ENCODE data around the gene MAGI2.

The MAGI2 gene

GRCh38 chr7:78095549-78095948 lies 1357.9 kb downstream of the MAGI2 start:
- DNase-seq (ENCODE audit: low read depth, low spot score): no peak

DNA sequence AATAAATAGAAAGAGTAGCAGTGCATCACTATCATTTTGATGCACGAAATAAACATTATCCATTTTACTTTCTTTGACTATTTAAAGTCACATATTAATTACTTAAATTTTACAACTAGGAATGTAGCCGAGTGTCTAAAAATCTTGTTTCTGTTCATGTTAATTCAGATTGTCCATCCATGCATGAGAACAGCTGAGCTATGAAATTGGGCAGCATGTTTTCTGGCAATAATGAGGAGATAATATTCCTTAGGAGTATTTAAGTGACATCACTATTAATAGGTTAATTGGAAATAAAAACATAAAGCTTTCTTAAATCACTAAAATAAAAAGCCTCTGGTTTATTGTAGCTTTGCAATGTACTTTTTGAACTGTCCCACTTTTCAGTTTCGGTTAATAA lies 1361.1 kb downstream of the MAGI2 start:
- no peak for DNase-seq (ENCODE audit: low read depth, low spot score)

DNA sequence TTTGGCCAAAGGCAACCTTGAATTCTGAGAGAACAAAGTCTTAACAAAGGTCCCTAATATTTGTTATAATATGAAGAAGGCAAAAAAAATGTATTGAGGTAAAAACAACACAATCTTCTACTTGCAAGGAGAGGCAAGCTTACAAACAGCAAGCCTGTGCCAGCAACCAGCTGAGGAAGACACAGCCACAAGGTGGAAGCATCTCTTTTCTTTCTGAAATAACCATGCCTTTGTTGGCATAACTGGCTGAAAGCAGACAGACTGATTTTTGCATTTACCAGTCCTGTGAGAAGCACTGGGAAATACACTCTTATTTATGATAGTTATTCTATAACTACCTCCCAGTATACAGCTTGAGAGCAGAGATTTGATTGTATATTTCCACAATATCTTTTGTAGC lies 1362.9 kb downstream of the MAGI2 start:
- no peak for DNase-seq (ENCODE audit: low read depth, low spot score)

- DNase-seq (ENCODE audit: low read depth, low spot score): no peak
Measured at GRCh38 chr7:78083476-78084120, 1369.9 kb downstream of the MAGI2 start.

GRCh38 chr7:78082556-78082955 lies 1370.9 kb downstream of the MAGI2 start:
- no peak for DNase-seq (ENCODE audit: low read depth, low spot score)

DNA sequence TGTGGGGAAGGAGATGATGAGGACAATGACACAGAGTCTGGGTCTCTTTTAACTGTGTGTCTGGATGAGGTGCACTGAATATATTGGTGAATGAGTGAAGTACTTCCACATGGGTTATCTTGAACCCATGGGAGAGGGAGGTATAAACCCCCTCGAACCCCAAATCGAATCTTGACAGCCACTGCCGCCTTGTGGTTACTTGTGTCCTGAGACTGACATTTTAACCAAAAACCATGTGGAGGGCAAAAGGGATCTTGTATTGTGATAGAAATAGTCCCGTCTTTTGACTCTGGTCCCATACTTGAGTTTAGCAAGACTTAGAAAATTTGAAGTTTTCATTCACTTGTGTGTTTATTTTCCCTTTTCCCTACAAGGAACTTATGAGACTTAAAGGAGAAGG lies 1371.6 kb downstream of the MAGI2 start:
- DNase-seq (ENCODE audit: low read depth, low spot score): no peak

GRCh38 chr7:78081344-78081743 lies 1372.1 kb downstream of the MAGI2 start:
- no peak for DNase-seq (ENCODE audit: low read depth, low spot score)

DNA sequence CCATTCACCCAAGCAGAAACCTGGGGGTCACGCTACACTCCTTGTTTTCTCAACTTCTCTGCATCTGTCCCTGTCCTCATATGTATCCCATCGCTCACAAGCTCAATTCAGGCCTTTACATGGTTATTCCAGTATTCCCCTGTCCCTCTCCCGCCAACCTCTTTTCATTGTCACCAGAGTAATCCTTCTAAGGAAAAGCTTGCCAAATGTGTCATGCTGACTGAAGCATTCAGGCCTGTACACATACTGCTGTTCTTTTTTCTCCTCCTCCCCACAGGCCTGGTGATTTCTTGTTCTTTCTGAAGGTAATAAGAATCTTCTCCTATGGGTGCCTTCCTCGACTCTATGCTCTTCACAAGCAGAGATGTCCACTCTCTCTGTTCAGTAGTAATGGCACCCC lies 1372.7 kb downstream of the MAGI2 start:
- no peak for DNase-seq (ENCODE audit: low read depth, low spot score)

GRCh38 chr7:78080241-78080640 lies 1373.2 kb downstream of the MAGI2 start:
- no peak for DNase-seq (ENCODE audit: low read depth, low spot score)

GRCh38 chr7:78074713-78075112 lies 1378.8 kb downstream of the MAGI2 start:
- DNase-seq (ENCODE audit: low read depth, low spot score): no peak

- no peak for DNase-seq (ENCODE audit: low read depth, low spot score)
Measured at GRCh38 chr7:78073609-78074382, 1379.7 kb downstream of the MAGI2 start.

- no peak for DNase-seq (ENCODE audit: low read depth, low spot score)
Measured at GRCh38 chr7:78072201-78072590, 1381.3 kb downstream of the MAGI2 start.

GRCh38 chr7:78071491-78072200 lies 1381.8 kb downstream of the MAGI2 start:
- DNase-seq (ENCODE audit: low read depth, low spot score): no peak

GRCh38 chr7:78066599-78066998 lies 1386.9 kb downstream of the MAGI2 start:
- no peak for DNase-seq (ENCODE audit: low read depth, low spot score)

GRCh38 chr7:78063758-78064157 lies 1389.7 kb downstream of the MAGI2 start:
- DNase-seq (ENCODE audit: low read depth, low spot score): no peak

DNA sequence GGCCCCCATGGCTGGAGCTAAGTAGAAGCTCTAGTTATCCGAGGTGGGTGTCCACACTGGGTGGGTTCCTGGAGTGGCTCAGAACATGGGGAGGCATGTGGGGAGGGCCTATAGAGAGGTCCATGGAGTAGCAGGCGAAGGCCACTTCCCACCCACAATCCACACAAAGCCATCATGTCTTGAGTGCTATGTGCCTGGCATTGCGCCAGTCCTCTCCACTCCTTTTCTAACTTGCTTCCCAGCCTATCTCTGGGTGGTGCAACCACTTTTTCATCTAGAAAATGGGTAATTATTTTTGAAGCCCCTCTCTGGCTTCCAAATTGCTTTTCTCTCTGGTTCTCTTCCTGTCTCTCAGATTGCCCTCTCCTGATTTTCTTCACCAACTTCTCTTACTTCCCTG lies 1391.3 kb downstream of the MAGI2 start:
- DNase-seq (ENCODE audit: low read depth, low spot score): no peak

DNA sequence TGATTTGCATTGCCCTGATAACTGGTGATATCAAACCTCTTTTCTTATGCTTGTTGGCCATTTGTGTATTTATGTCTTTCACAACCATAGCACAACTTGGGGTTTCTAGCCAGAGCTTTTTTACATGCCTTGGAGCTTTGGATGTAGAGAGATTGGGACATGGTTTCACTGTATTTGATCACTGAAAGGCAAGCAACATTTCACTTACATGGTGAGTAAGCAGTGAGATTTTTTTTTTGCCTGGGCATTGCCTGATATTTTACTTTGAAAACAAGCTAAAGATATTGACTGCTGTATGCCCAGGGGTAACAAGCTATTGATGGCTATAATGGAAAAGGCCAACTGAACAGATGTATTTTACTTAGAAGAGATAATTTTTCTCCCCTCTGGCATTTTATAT lies 1395.9 kb downstream of the MAGI2 start:
- DNase-seq (ENCODE audit: low read depth, low spot score): no peak

DNA sequence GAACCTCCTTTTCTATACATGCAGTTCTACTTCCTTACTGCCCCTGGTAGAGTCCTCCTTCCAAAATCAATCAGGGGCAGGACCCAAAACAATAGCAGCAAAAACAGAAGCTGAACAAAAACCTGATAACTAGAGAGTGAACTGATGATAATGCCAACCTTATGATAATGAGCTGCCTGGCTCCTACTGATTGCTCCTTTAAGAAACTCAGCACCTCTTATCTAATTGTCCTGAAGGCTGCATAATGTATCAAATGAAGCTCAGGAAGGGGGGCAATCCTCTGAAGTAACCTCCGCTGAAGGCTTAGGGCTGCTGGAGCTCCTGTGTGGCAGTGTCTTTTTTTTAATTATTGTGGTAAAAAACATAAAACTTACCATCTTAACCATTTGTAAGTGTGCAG lies 1397.9 kb downstream of the MAGI2 start:
- DNase-seq (ENCODE audit: low read depth, low spot score): no peak

DNA sequence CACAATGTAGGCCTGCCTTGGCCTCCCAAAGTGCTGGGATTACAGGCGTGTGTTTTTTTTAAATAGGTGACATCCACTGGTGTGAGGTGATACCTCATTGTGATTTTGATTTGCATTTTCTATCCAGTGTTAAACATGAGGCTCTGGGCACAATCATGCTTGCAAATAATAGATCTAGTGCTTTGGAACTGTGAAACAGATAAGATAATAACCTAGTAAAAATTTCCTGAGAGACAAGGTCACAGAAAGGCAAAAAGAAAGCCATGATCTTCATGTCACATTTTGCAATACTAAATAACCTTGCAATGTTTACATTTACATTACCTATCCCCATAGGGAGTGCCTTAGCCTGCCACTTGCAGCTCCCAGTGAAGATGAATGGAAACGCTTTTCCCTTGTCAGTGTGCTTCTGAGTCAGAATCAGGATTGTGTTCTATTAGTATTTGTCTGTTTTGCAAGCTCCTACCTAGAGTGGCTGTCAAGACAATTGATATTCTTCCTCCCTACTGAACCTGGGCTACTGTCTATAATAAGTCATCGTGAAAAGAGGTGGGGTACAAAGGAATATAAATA lies 1398.4 kb downstream of the MAGI2 start:
- DNase-seq (ENCODE audit: low read depth, low spot score): no peak

GRCh38 chr7:78052112-78052511 lies 1401.4 kb downstream of the MAGI2 start:
- DNase-seq (ENCODE audit: low read depth, low spot score): no peak

GRCh38 chr7:78047800-78048199 lies 1405.7 kb downstream of the MAGI2 start:
- DNase-seq (ENCODE audit: low read depth, low spot score): no peak

GRCh38 chr7:78043159-78043558 lies 1410.3 kb downstream of the MAGI2 start:
- no peak for DNase-seq (ENCODE audit: low read depth, low spot score)
